Measurements from ENCODE around the gene MAPK1IP1L.

Gene MAPK1IP1L

GRCh38 chr14:55098561-55098898 lies 47.1 kb downstream of the MAPK1IP1L start:
- no peak for FAIRE-seq

- no peak for FAIRE-seq
These were observed 48.3 kb downstream of the MAPK1IP1L start for GRCh38 chr14:55099756-55100155.

GRCh38 chr14:55101698-55102097 lies 50.3 kb downstream of the MAPK1IP1L start:
- no peak for FAIRE-seq

GRCh38 chr14:55102141-55102621 lies 50.7 kb downstream of the MAPK1IP1L start:
- no peak for FAIRE-seq

GRCh38 chr14:55103005-55103640 lies 51.7 kb downstream of the MAPK1IP1L start:
- no peak for FAIRE-seq

- FAIRE-seq: no peak
These were observed 52.8 kb downstream of the MAPK1IP1L start for GRCh38 chr14:55103971-55104954.

- no peak for FAIRE-seq
These were observed 54.5 kb downstream of the MAPK1IP1L start for GRCh38 chr14:55105991-55106390.

- no peak for FAIRE-seq
These were observed 56.5 kb downstream of the MAPK1IP1L start for GRCh38 chr14:55107766-55108554.

GRCh38 chr14:55109836-55110235 lies 58.4 kb downstream of the MAPK1IP1L start:
- no peak for FAIRE-seq

GRCh38 chr14:55111122-55111708 lies 59.8 kb downstream of the MAPK1IP1L start:
- FAIRE-seq: no peak

- FAIRE-seq: no peak
These were observed 63.3 kb downstream of the MAPK1IP1L start for GRCh38 chr14:55114720-55115119.

GRCh38 chr14:55115460-55115859 lies 64.0 kb downstream of the MAPK1IP1L start:
- no peak for FAIRE-seq

- no peak for FAIRE-seq
These were observed 64.4 kb downstream of the MAPK1IP1L start for GRCh38 chr14:55115861-55116245.

GRCh38 chr14:55116246-55117030 lies 65.0 kb downstream of the MAPK1IP1L start:
- no peak for FAIRE-seq

GRCh38 chr14:55117803-55118441 lies 66.5 kb downstream of the MAPK1IP1L start:
- FAIRE-seq: no peak

GRCh38 chr14:55118761-55119160 lies 67.3 kb downstream of the MAPK1IP1L start:
- no peak for FAIRE-seq

All from colon (tissue), 2 donors.